Measurements from ENCODE around the gene ANXA9. TPM values are rescaled to one million over a fixed set of nuclear protein-coding genes. Genes with fewer than 3 reads are reported as not detected.

Gene ANXA9
- not detected for total RNA-seq (ENCODE audit: unreplicated experiment)
- long read RNA-seq, result 0 reads

GRCh38 chr1:150981805-150982712 is at the start of gene ANXA9:
Gene ANXA9, plus strand, starts transcription at chr1:150982292. Its CDS starts 814 bp downstream, at chr1:150983106.
- peaks cover 11% of the 10 kb centered on the region for H3K4me1 Mint-ChIP-seq (ENCODE audit: low read depth, unreplicated experiment)
- H3K27me3 Mint-ChIP-seq (ENCODE audit: unreplicated experiment), result peaks cover 3% of the 10 kb centered on the region
- H3K27ac Mint-ChIP-seq (ENCODE audit: unreplicated experiment), result peak within 1 kb of the TSS; percentile 53
- no peak for TF ChIP-seq CTCF (IDR thresholded peaks at IDR 0.05; ENCODE audit: partially characterized antibody, unreplicated experiment)
- DNase-seq, result no peak
- H3K9me3 Mint-ChIP-seq (ENCODE audit: unreplicated experiment), result no peaks in the 10 kb centered on the region
- no peaks in the 10 kb centered on the region for H3K36me3 Mint-ChIP-seq (ENCODE audit: unreplicated experiment)
- peak within 1 kb of the TSS; percentile 59 for H3K4me3 Mint-ChIP-seq (ENCODE audit: unreplicated experiment)

- H3K36me3 Mint-ChIP-seq (ENCODE audit: unreplicated experiment), result peaks cover 5% of the 10 kb centered on the region
- H3K9me3 Mint-ChIP-seq (ENCODE audit: unreplicated experiment), result no peaks in the 10 kb centered on the region
- no peaks in the 10 kb centered on the region for H3K4me1 Mint-ChIP-seq (ENCODE audit: low read depth, unreplicated experiment)
- H3K4me3 Mint-ChIP-seq (ENCODE audit: unreplicated experiment), result no peak overlapping the region
- H3K27ac Mint-ChIP-seq (ENCODE audit: unreplicated experiment), result no peak overlapping the region
- DNase-seq, result no peak
- TF ChIP-seq CTCF (IDR thresholded peaks at IDR 0.05; ENCODE audit: partially characterized antibody, unreplicated experiment), result no peak
- no peaks in the 10 kb centered on the region for H3K27me3 Mint-ChIP-seq (ENCODE audit: unreplicated experiment)
These were observed 37.2 kb upstream of the ANXA9 start for GRCh38 chr1:150944856-150945255.

GRCh38 chr1:150954708-150955107 is 27.4 kb upstream of the ANXA9 start:
- no peak for TF ChIP-seq CTCF (IDR thresholded peaks at IDR 0.05; ENCODE audit: partially characterized antibody, unreplicated experiment)
- Mint-ChIP-seq H3K27me3 (ENCODE audit: unreplicated experiment) (no peaks in the 10 kb centered on the region), H3K36me3 (ENCODE audit: unreplicated experiment) (peaks cover 5% of the 10 kb centered on the region), H3K4me1 (ENCODE audit: low read depth, unreplicated experiment) (no peaks in the 10 kb centered on the region), H3K9me3 (ENCODE audit: unreplicated experiment) (no peaks in the 10 kb centered on the region), H3K4me3 (ENCODE audit: unreplicated experiment) (no peak overlapping the region), H3K27ac (ENCODE audit: unreplicated experiment) (no peak overlapping the region)
- no peak for DNase-seq

- H3K36me3 Mint-ChIP-seq (ENCODE audit: unreplicated experiment), result peaks cover 5% of the 10 kb centered on the region
- no peak for TF ChIP-seq CTCF (IDR thresholded peaks at IDR 0.05; ENCODE audit: partially characterized antibody, unreplicated experiment)
- H3K27ac Mint-ChIP-seq (ENCODE audit: unreplicated experiment), result no peak overlapping the region
- H3K27me3 Mint-ChIP-seq (ENCODE audit: unreplicated experiment), result no peaks in the 10 kb centered on the region
- no peak overlapping the region for H3K4me3 Mint-ChIP-seq (ENCODE audit: unreplicated experiment)
- H3K4me1 Mint-ChIP-seq (ENCODE audit: low read depth, unreplicated experiment), result no peaks in the 10 kb centered on the region
- DNase-seq, result no peak
- no peaks in the 10 kb centered on the region for H3K9me3 Mint-ChIP-seq (ENCODE audit: unreplicated experiment)
These were observed 26.8 kb upstream of the ANXA9 start for GRCh38 chr1:150955280-150955679.

GRCh38 chr1:150957666-150958065 is 24.4 kb upstream of the ANXA9 start:
- TF ChIP-seq CTCF (IDR thresholded peaks at IDR 0.05; ENCODE audit: partially characterized antibody, unreplicated experiment), result no peak
- H3K27me3 Mint-ChIP-seq (ENCODE audit: unreplicated experiment), result no peaks in the 10 kb centered on the region
- H3K36me3 Mint-ChIP-seq (ENCODE audit: unreplicated experiment), result no peaks in the 10 kb centered on the region
- H3K9me3 Mint-ChIP-seq (ENCODE audit: unreplicated experiment), result no peaks in the 10 kb centered on the region
- H3K27ac Mint-ChIP-seq (ENCODE audit: unreplicated experiment), result no peak overlapping the region
- no peak overlapping the region for H3K4me3 Mint-ChIP-seq (ENCODE audit: unreplicated experiment)
- no peaks in the 10 kb centered on the region for H3K4me1 Mint-ChIP-seq (ENCODE audit: low read depth, unreplicated experiment)
- DNase-seq, result no peak
